Kidney (tissue), 14 donors: Measurements from ENCODE around the gene NFATC2. TPM values are rescaled to one million over a fixed set of nuclear protein-coding genes. Genes with fewer than 3 reads are reported as not detected.

Experiments
- DNase-seq, 5 donors: peaks; one replicate each; pipeline ENCODE4 v3.0.0-alpha.2; 2013 to 2020
- FAIRE-seq: peaks from 2 replicates; lab custom pipeline; 2012; peaks lifted over from hg19 to GRCh38; lab: Jason Lieb, UNC
- H3K27ac ChIP-seq, 2 donors: one replicate each; pipeline ENCODE4 v1.7.0; 2013; ENCODE audit warnings: low read depth in 2 of 2, low read length in 2 of 2, inconsistent platforms in 1 of 2
- H3K27me3 ChIP-seq: one replicate; pipeline ENCODE4 v1.7.1; 2013; ENCODE audit warnings: low read length, inconsistent platforms; ENCODE audit not compliant: control insufficient read depth, insufficient read depth
- H3K36me3 ChIP-seq, 3 donors: one replicate each; pipeline versions ENCODE4 v1.7.0 to v1.7.1; 2013; ENCODE audit warnings: low read length in 3 of 3, control low read depth in 1 of 3, inconsistent platforms in 1 of 3; ENCODE audit not compliant: insufficient read depth in 3 of 3, control insufficient read depth in 2 of 3
- H3K4me1 ChIP-seq, 3 donors: one replicate each; pipeline versions ENCODE4 v1.7.0 to v1.7.1; 2013; ENCODE audit warnings: low read length in 3 of 3, inconsistent platforms in 1 of 3, low read depth in 1 of 3; ENCODE audit not compliant: control insufficient read depth in 2 of 3, insufficient read depth in 2 of 3
- H3K4me3 ChIP-seq, 3 donors: one replicate each; pipeline versions ENCODE4 v1.7.0 to v1.8.1; 2013; ENCODE audit warnings: low read length in 3 of 3, control low read depth in 1 of 3, inconsistent platforms in 1 of 3
- H3K9ac ChIP-seq, 3 donors: one replicate each; pipeline versions ENCODE4 v1.7.0 to v1.7.1; 2013; ENCODE audit warnings: low read length in 3 of 3, control low read depth in 1 of 3, inconsistent platforms in 1 of 3
- H3K9me3 ChIP-seq, 3 donors: one replicate each; pipeline versions ENCODE4 v1.7.0 to v1.7.1; 2013; ENCODE audit warnings: low read length in 3 of 3, control low read depth in 1 of 3, inconsistent platforms in 1 of 3; ENCODE audit not compliant: control insufficient read depth in 2 of 3, insufficient read depth in 1 of 3
- intact Hi-C: fragments of 100-400 bp; cut with DNase I; formaldehyde crosslinking; loops from one replicate; pipeline ENCODE4 v1.11.1; 2022
- polyA plus RNA-seq: library from polyadenylated mRNA; stranded (reverse); fragments of 350-450 nt; fragmentation: Illumina TruSeq; extraction: RNeasy Lipid Tissue Mini Kit (QIAGEN cat#74804); gene quantifications from one replicate; pipeline ENCODE4 v1.2.3, GENCODE V29; 2014; ENCODE audit warnings: low read depth, low replicate concordance; ENCODE audit not compliant: insufficient read depth
- total RNA-seq: library from RNA; stranded (reverse); fragmentation: NEBNext Ultra II Directional; extraction: Animal tissue kit (Norgen Biotek cat#: 25700); gene quantifications from one replicate; pipeline ENCODE4 v1.2.1, GENCODE V29; 2021
- TF ChIP-seq, protein P1 (sequence below): IDR thresholded peaks from 3 replicates; pipeline ENCODE4 v1.5.1; 2012; ENCODE audit warnings: mild to moderate bottlenecking, moderate library complexity, borderline replicate concordance; ENCODE audit not compliant: insufficient read depth; ENCODE audit errors: extremely low read depth
- donor health status: control.
- donor health status: control.
- donor health status: control.
- donor health status: control.
- donor health status: control.
- donor health status: DM: yes; HTN: yes; CAD: no.
- donor health status: Normal renal cell carcinoma (clear cell type).

The NFATC2 gene
- total and polyA plus RNA-seq, 2 donors from 2014 or later = 0.73 to 10.5 TPM

DNA sequence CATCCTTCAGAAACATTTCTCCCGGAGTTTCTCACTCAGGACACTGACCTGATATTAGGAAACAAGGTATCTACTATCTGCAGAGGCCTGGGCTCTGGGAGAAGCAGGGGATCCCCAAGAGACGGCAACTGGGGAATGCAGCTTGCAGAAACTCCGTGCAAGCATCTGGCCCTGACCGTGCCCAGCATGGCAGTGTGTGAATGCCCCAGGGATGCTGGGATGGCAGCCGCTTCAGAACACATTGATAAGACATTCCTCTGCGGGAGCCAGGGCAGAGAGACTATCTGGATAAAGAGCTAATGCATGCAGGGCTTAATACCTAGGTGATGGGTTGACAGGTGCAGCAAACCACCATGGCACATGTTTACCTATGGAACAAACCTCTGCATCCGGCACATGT, 55.4 kb downstream of the NFATC2 start:
- intact Hi-C loops = no loop called here
- Histone ChIP-seq H3K9me3 (no peaks in the 10 kb centered on the region), H3K9ac (no peak overlapping the region), H3K4me3 (no peak overlapping the region), H3K27me3 (no peaks in the 10 kb centered on the region), H3K27ac (no peak overlapping the region), H3K4me1 (no peaks in the 10 kb centered on the region), H3K36me3 (no peaks in the 10 kb centered on the region)
- FAIRE-seq (no peak), DNase-seq (no peak)
- TF ChIP-seq, protein P1, sequence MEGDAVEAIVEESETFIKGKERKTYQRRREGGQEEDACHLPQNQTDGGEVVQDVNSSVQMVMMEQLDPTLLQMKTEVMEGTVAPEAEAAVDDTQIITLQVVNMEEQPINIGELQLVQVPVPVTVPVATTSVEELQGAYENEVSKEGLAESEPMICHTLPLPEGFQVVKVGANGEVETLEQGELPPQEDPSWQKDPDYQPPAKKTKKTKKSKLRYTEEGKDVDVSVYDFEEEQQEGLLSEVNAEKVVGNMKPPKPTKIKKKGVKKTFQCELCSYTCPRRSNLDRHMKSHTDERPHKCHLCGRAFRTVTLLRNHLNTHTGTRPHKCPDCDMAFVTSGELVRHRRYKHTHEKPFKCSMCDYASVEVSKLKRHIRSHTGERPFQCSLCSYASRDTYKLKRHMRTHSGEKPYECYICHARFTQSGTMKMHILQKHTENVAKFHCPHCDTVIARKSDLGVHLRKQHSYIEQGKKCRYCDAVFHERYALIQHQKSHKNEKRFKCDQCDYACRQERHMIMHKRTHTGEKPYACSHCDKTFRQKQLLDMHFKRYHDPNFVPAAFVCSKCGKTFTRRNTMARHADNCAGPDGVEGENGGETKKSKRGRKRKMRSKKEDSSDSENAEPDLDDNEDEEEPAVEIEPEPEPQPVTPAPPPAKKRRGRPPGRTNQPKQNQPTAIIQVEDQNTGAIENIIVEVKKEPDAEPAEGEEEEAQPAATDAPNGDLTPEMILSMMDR = no peak

DNA sequence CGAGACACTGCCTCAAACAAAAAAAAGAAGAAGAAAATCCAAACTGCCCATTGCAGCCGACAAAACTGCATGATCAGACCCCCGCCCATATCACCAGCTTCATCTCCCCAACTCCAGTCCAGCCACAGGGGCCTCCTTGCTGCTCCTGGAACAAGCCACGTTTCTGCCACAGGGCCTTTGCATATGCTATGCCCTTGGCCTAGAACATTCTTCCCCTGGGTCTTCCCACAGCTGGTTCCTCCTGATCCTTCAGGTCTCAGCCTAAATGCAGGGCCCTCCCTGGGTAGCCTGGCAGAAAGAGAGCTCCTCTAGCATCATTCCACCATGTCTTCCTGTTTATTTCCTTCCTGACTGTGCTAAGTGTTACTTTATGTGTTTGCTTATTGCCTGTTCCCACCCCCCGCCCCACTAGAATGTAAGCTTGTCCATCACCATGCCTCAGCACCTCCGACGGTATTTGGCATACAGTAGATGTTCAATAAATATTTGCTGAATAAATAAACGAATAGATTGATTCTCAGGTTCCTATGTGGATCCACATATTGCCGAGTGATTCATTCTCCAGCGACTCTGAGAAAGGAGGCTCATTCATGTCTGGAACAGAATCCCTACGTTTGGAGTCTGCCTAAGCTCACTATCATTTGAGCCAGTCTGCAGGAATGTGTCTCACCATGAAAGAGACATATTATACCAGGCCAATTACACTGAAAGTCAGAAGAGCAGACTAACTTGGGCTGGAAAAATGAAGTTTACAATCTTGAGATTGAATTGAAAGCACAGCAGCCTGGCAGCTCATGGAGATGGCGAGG, 56.1 kb downstream of the NFATC2 start:
- no peak for DNase-seq

DNA sequence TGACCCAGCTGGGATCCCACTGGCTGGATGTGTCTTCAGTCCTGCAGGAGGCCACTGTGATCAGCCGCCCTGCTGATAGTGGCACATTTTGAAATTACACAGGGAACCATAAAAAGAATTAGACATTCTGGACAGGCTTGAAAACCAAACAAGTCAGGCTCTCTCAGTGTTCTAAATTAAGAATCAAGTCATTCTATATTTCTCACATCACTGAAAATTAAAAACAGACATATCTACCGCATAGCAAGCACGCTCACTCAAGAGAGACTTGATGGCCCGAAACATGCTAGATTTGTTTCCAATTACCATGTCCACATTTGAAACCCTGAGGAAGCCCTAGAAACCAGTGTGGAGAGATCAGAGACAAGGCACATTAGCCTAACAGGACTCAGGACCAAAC, 57.7 kb downstream of the NFATC2 start:
- FAIRE-seq = no peak
- intact Hi-C loops = no loop called here
- H3K36me3 ChIP-seq = no peaks in the 10 kb centered on the region

More for the DNA sequence above, 56.1 kb downstream of the NFATC2 start:
- H3K36me3 ChIP-seq = no peaks in the 10 kb centered on the region
- no peaks in the 10 kb centered on the region for H3K9me3 ChIP-seq
- H3K27ac ChIP-seq = no peak overlapping the region
- no peak for FAIRE-seq
- H3K4me1 ChIP-seq = no peaks in the 10 kb centered on the region
- H3K9ac ChIP-seq = no peak overlapping the region
- H3K4me3 ChIP-seq = no peak overlapping the region
- TF ChIP-seq, protein P1 = no peak
- intact Hi-C loops = no loop called here
- no peaks in the 10 kb centered on the region for H3K27me3 ChIP-seq

More for the DNA sequence above, 57.7 kb downstream of the NFATC2 start:
- DNase-seq = no peak
- no peak overlapping the region for H3K4me3 ChIP-seq
- no peak overlapping the region for H3K9ac ChIP-seq
- H3K27me3 ChIP-seq = no peaks in the 10 kb centered on the region
- H3K9me3 ChIP-seq = no peaks in the 10 kb centered on the region
- H3K4me1 ChIP-seq = no peaks in the 10 kb centered on the region
- H3K27ac ChIP-seq = no peak overlapping the region
- TF ChIP-seq, protein P1 = no peak
